Panc1 (cell line): ENCODE measurements around the gene KLHL3. TPM values are rescaled to one million over a fixed set of nuclear protein-coding genes. Genes with fewer than 3 reads are reported as not detected.

Source experiments
- ATAC-seq: fragments of 200-7000 bp; cut with Tn5 transposase; 2 replicates; pipeline ENCODE4 v1.9.1; 2020; ENCODE audit warnings: mild to moderate bottlenecking, moderate library complexity
- BruUV-seq: library from RNA; stranded (reverse); fragments of 400-500 nt; replicated peaks from 2 replicates; lab custom pipeline; 2021; lab: Mats Ljungman, UMichigan
- CTCF ChIA-PET: fragments of 300-600 bp; sonication (Branson Sonifier 250); formaldehyde crosslinking; loops from one replicate; lab custom pipeline; 2022; ENCODE audit warnings: antibody characterized with exemption; lab: Charles Lee
- POLR2A ChIA-PET: fragments of 300-600 bp; sonication (Branson Sonifier 250); formaldehyde crosslinking; loops from one replicate; lab custom pipeline; 2022; ENCODE audit warnings: antibody characterized with exemption; lab: Charles Lee
- DNase-seq: peaks from one replicate; pipeline ENCODE4 v3.0.0-alpha.2; 2010; ENCODE audit warnings: low read depth, low spot score
- H3K27ac ChIP-seq: 2 replicates; pipeline ENCODE4 v1.5.1; 2011; ENCODE audit warnings: mild to moderate bottlenecking, low read length, inconsistent platforms
- H3K27me3 ChIP-seq: fragments of 200-500 bp; sonication (Bioruptor generic); 2 replicates; pipeline ENCODE4 v1.6.0; 2014; ENCODE audit warnings: low read length, inconsistent platforms; ENCODE audit not compliant: control insufficient read depth, insufficient read depth
- H3K36me3 ChIP-seq: fragments of 200-500 bp; sonication (Bioruptor generic); 2 replicates; pipeline ENCODE4 v1.5.1; 2014; ENCODE audit warnings: inconsistent platforms, mild to moderate bottlenecking, low read length, moderate library complexity; ENCODE audit not compliant: control insufficient read depth, insufficient read depth
- H3K4me1 ChIP-seq: 2 replicates; pipeline ENCODE4 v1.5.1; 2011; ENCODE audit warnings: inconsistent platforms, mild to moderate bottlenecking, low read length, moderate library complexity; ENCODE audit not compliant: control insufficient read depth, insufficient read depth
- H3K4me3 ChIP-seq, 2 experiments: 2 replicates each; pipeline ENCODE4 v1.5.1; 2011 to 2012; ENCODE audit warnings: low read depth in 2 of 2, low read length in 2 of 2, mild to moderate bottlenecking in 2 of 2, inconsistent platforms in 1 of 2, moderate library complexity in 1 of 2
- H3K9me3 ChIP-seq: fragments of 200-500 bp; sonication (Bioruptor generic); 2 replicates; pipeline ENCODE4 v1.5.1; 2014; ENCODE audit warnings: low read depth, mild to moderate bottlenecking, inconsistent platforms, low read length, moderate library complexity; ENCODE audit not compliant: control insufficient read depth, insufficient read depth
- CTCF ChIP-seq: fragments of 450-650 bp; IDR thresholded peaks from 2 replicates; pipeline ENCODE4 v1.5.1; 2017; ENCODE audit warnings: mild to moderate bottlenecking
- POLR2AphosphoS5 ChIP-seq: IDR thresholded peaks from 2 replicates; pipeline ENCODE4 v1.6.1; 2012; ENCODE audit warnings: mild to moderate bottlenecking, low read depth, low read length, moderate library complexity
- SIN3A ChIP-seq: IDR thresholded peaks from 2 replicates; pipeline ENCODE4 v1.6.1; 2012; ENCODE audit warnings: low read depth, mild to moderate bottlenecking, low read length, moderate library complexity, borderline replicate concordance; ENCODE audit not compliant: insufficient read depth
- TCF7L2 ChIP-seq: IDR thresholded peaks from 2 replicates; pipeline ENCODE4 v1.6.1; 2011; ENCODE audit warnings: mild to moderate bottlenecking, low read depth, low read length, inconsistent platforms
- in situ Hi-C: cut with HindIII; loops from 2 replicates; pipeline ENCODE4 v1.10.0; 2016; ENCODE audit warnings: low sequenced_read_pairs, low pct_unique_long_range_greater_than_20kb
- intact Hi-C: fragments of 100-400 bp; cut with micrococcal nuclease; formaldehyde crosslinking; loops from one replicate; pipeline ENCODE4 v1.10.0; 2022; ENCODE audit not compliant: unreplicated experiment
- total RNA-seq: library from RNA; stranded (reverse); gene quantifications from one replicate; pipeline ENCODE4 v1.2.1, GENCODE V29; 2021; ENCODE audit not compliant: unreplicated experiment
- TF ChIP-seq, protein P1 (sequence below), 2 experiments: IDR thresholded peaks; 2 replicates each; pipeline ENCODE4 v1.6.1; 2011 to 2012; ENCODE audit warnings: low read depth in 2 of 2, control low read depth in 1 of 2, low read length in 1 of 2, mild to moderate bottlenecking in 1 of 2, moderate library complexity in 1 of 2; ENCODE audit not compliant: insufficient read depth in 1 of 2

Gene KLHL3
- total RNA-seq, 1 experiment from 2014 or later: 1.9 TPM

GRCh38 chr5:137699336-137700281 lies 36.3 kb downstream of the KLHL3 start:
- H3K4me1 ChIP-seq: no peaks in the 10 kb centered on the region
- no peaks in the 10 kb centered on the region; the same call in 1 of the 2 replicates for H3K27me3 ChIP-seq
- ChIA-PET CTCF (no interaction called here), POLR2A (no interaction called here)
- H3K27ac ChIP-seq: no peak overlapping the region
- DNase-seq (no peak), ATAC-seq (no peak)
- no peak overlapping the region for H3K4me3 ChIP-seq
- H3K36me3 ChIP-seq: no peaks in the 10 kb centered on the region
- H3K9me3 ChIP-seq: no peaks in the 10 kb centered on the region
- no TSS peak for BruUV-seq
- TF ChIP-seq POLR2AphosphoS5 (no peak), SIN3A (no peak), TCF7L2 (no peak), CTCF (no peak)
- TF ChIP-seq, protein P1, sequence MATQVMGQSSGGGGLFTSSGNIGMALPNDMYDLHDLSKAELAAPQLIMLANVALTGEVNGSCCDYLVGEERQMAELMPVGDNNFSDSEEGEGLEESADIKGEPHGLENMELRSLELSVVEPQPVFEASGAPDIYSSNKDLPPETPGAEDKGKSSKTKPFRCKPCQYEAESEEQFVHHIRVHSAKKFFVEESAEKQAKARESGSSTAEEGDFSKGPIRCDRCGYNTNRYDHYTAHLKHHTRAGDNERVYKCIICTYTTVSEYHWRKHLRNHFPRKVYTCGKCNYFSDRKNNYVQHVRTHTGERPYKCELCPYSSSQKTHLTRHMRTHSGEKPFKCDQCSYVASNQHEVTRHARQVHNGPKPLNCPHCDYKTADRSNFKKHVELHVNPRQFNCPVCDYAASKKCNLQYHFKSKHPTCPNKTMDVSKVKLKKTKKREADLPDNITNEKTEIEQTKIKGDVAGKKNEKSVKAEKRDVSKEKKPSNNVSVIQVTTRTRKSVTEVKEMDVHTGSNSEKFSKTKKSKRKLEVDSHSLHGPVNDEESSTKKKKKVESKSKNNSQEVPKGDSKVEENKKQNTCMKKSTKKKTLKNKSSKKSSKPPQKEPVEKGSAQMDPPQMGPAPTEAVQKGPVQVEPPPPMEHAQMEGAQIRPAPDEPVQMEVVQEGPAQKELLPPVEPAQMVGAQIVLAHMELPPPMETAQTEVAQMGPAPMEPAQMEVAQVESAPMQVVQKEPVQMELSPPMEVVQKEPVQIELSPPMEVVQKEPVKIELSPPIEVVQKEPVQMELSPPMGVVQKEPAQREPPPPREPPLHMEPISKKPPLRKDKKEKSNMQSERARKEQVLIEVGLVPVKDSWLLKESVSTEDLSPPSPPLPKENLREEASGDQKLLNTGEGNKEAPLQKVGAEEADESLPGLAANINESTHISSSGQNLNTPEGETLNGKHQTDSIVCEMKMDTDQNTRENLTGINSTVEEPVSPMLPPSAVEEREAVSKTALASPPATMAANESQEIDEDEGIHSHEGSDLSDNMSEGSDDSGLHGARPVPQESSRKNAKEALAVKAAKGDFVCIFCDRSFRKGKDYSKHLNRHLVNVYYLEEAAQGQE (IDR thresholded peaks at IDR 0.05; ENCODE audit: insufficient read depth in 1 of 2, low read depth in 2 of 2, low read length in 1 of 2): no peak
- in situ Hi-C loops (no loop called here), intact Hi-C loops (no loop called here)

GRCh38 chr5:137696481-137696880 lies 39.4 kb downstream of the KLHL3 start:
- intact Hi-C loops (no loop called here), in situ Hi-C loops (no loop called here)
- Histone ChIP-seq H3K36me3 (no peaks in the 10 kb centered on the region), H3K27ac (no peak overlapping the region), H3K4me1 (no peaks in the 10 kb centered on the region), H3K27me3 (no peaks in the 10 kb centered on the region; the same call in 1 of the 2 replicates), H3K4me3 (no peak overlapping the region), H3K9me3 (no peaks in the 10 kb centered on the region)
- DNase-seq (no peak), ATAC-seq (no peak)
- no TSS peak for BruUV-seq
- CTCF ChIA-PET: no interaction called here
- TF ChIP-seq, protein P1 (IDR thresholded peaks at IDR 0.05; ENCODE audit: insufficient read depth in 1 of 2, low read depth in 2 of 2, low read length in 1 of 2): no peak
- POLR2A ChIA-PET: interaction anchor here (0.6 kb wide), 1 partner anchor 34 kb away, joined by 3 read pairs; no protein-coding TSS in a partner anchor
